Astrocyte (in vitro differentiated cells and primary cell): Measurements from ENCODE around the gene CAGE1.
"Not testable (repeated sequence)": the region's sequence is repeated elsewhere in the genome, so short reads cannot be mapped to it uniquely, and the experiment has no call there.

ENCODE experiments used
- EZH2 ChIP-seq: IDR thresholded peaks from 2 replicates; pipeline ENCODE4 v1.6.1; 2012; ENCODE audit warnings: mild to moderate bottlenecking, low read length, inconsistent platforms; ENCODE audit not compliant: insufficient read depth
- TF ChIP-seq, protein P1 (sequence below): IDR thresholded peaks from 2 replicates; pipeline ENCODE4 v1.5.1; 2011; ENCODE audit warnings: low read depth, mild to moderate bottlenecking, inconsistent platforms, low read length, moderate library complexity; ENCODE audit not compliant: insufficient read depth

DNA sequence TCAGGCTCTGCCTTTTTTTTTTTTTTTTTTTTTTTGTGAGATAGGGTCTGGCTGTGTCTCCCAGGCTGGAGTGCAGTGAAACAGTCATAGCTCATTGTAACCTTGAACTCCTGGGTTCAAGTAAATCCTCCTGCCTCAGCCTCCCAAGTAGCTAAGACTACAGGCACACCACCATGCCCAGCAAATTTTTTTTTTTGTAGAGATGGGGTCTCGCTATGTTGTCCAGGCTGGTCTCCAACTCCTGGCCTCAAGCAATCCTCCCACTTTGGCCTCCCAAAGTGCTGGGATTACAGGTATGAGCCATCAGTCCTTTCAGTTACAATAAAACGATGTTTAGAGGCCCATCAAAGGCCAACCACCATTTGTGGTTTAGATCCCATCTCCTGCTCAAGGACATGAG lies 70.1 kb downstream of the CAGE1 start:
- TF ChIP-seq, protein P1, sequence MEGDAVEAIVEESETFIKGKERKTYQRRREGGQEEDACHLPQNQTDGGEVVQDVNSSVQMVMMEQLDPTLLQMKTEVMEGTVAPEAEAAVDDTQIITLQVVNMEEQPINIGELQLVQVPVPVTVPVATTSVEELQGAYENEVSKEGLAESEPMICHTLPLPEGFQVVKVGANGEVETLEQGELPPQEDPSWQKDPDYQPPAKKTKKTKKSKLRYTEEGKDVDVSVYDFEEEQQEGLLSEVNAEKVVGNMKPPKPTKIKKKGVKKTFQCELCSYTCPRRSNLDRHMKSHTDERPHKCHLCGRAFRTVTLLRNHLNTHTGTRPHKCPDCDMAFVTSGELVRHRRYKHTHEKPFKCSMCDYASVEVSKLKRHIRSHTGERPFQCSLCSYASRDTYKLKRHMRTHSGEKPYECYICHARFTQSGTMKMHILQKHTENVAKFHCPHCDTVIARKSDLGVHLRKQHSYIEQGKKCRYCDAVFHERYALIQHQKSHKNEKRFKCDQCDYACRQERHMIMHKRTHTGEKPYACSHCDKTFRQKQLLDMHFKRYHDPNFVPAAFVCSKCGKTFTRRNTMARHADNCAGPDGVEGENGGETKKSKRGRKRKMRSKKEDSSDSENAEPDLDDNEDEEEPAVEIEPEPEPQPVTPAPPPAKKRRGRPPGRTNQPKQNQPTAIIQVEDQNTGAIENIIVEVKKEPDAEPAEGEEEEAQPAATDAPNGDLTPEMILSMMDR = not testable (repeated sequence)
- not testable (repeated sequence) for TF ChIP-seq EZH2
